Stimulated activated CD4-positive, alpha-beta T cell treated with anti-CD3 and anti-CD28 coated beads, Interleukin-4, amount 100 ng/mL, for 48 hours (primary cell): ENCODE data around the gene ATP6V0A1.
"Not testable (repeated sequence)": the region's sequence is repeated elsewhere in the genome, so short reads cannot be mapped to it uniquely, and the experiment has no call there.

ENCODE experiments used
- DNase-seq, 2 donors: peaks; one replicate each; pipeline ENCODE4 v3.0.0-alpha.2; 2020; ENCODE audit warnings: low read depth in 2 of 2

ATP6V0A1 gene

GRCh38 chr17:42458497-42459255 lies at the start of gene ATP6V0A1:
ATP6V0A1 (plus strand) TSS chr17:42458878; CDS start chr17:42460895, 2,017 bp downstream.
- peak; percentile 90 to 96 for DNase-seq

GRCh38 chr17:42409523-42410318 lies 49.0 kb upstream of the ATP6V0A1 start:
- no peak for DNase-seq

GRCh38 chr17:42410319-42410685 lies 48.4 kb upstream of the ATP6V0A1 start:
- no peak for DNase-seq

- no peak for DNase-seq
Observed at GRCh38 chr17:42411361-42411760, 47.3 kb upstream of the ATP6V0A1 start.

GRCh38 chr17:42411905-42412679 lies 46.6 kb upstream of the ATP6V0A1 start:
- no peak for DNase-seq

- no peak for DNase-seq
Observed at GRCh38 chr17:42413464-42414040, 45.1 kb upstream of the ATP6V0A1 start.

- peak; percentile 41 to 52 for DNase-seq
Observed at GRCh38 chr17:42414704-42415409, 43.8 kb upstream of the ATP6V0A1 start.

GRCh38 chr17:42417981-42418380 lies 40.7 kb upstream of the ATP6V0A1 start:
- DNase-seq, result not testable (repeated sequence)

- DNase-seq, result no peak
Observed at GRCh38 chr17:42421136-42421506, 37.6 kb upstream of the ATP6V0A1 start.

- no peak for DNase-seq
Observed at GRCh38 chr17:42421507-42422338, 37.0 kb upstream of the ATP6V0A1 start.

GRCh38 chr17:42422412-42422957 lies 36.2 kb upstream of the ATP6V0A1 start:
- DNase-seq, result peak; percentile 22

GRCh38 chr17:42422958-42423712 lies 35.5 kb upstream of the ATP6V0A1 start, which contains the start of gene CAVIN1:
CAVIN1 (minus strand) TSS chr17:42423256; CDS start chr17:42423097, 159 bp downstream.
- DNase-seq, result peak in 1 of 2 donors; percentile 27

GRCh38 chr17:42423766-42424165 lies 34.9 kb upstream of the ATP6V0A1 start:
- no peak for DNase-seq

- no peak for DNase-seq
Observed at GRCh38 chr17:42424991-42425610, 33.6 kb upstream of the ATP6V0A1 start.

GRCh38 chr17:42428141-42428944 lies 30.3 kb upstream of the ATP6V0A1 start:
- DNase-seq, result no peak

- DNase-seq, result no peak
Observed at GRCh38 chr17:42429726-42430447, 28.8 kb upstream of the ATP6V0A1 start.

- no peak for DNase-seq
Observed at GRCh38 chr17:42431758-42432161, 26.9 kb upstream of the ATP6V0A1 start.
